ENCODE data around the gene AUTS2. TPM values are rescaled to one million over a fixed set of nuclear protein-coding genes. Genes with fewer than 3 reads are reported as not detected.

AUTS2 gene
- total RNA-seq, 2 donors from 2014 or later, result 8.6 TPM

GRCh38 chr7:70574970-70575799, 976.9 kb downstream of the AUTS2 start:
- no peaks in the 10 kb centered on the region for H3K9me3 ChIP-seq
- no peaks in the 10 kb centered on the region for H3K36me3 ChIP-seq
- no peak for DNase-seq (ENCODE audit: low spot score)
- H3K27ac ChIP-seq, result no peak overlapping the region
- TF ChIP-seq CTCF (IDR thresholded peaks at IDR 0.05), result no peak
- no peaks in the 10 kb centered on the region for H3K4me1 ChIP-seq
- no peak overlapping the region for H3K4me3 ChIP-seq
- no peaks in the 10 kb centered on the region for H3K27me3 ChIP-seq

GRCh38 chr7:70577078-70577477, 978.8 kb downstream of the AUTS2 start:
- no peaks in the 10 kb centered on the region for H3K4me1 ChIP-seq
- no peaks in the 10 kb centered on the region for H3K27me3 ChIP-seq
- DNase-seq (ENCODE audit: low spot score), result no peak
- H3K4me3 ChIP-seq, result no peak overlapping the region
- no peaks in the 10 kb centered on the region for H3K36me3 ChIP-seq
- TF ChIP-seq CTCF (IDR thresholded peaks at IDR 0.05), result no peak
- H3K27ac ChIP-seq, result no peak overlapping the region
- H3K9me3 ChIP-seq, result no peaks in the 10 kb centered on the region

- TF ChIP-seq CTCF (IDR thresholded peaks at IDR 0.05), result no peak
- no peak for DNase-seq (ENCODE audit: low spot score)
These were observed 979.9 kb downstream of the AUTS2 start for GRCh38 chr7:70578131-70578530.

GRCh38 chr7:70579397-70580097, 981.3 kb downstream of the AUTS2 start:
- H3K9me3 ChIP-seq, result no peaks in the 10 kb centered on the region
- no peak for TF ChIP-seq CTCF (IDR thresholded peaks at IDR 0.05)
- no peak overlapping the region for H3K4me3 ChIP-seq
- no peaks in the 10 kb centered on the region for H3K4me1 ChIP-seq
- no peak for DNase-seq (ENCODE audit: low spot score)
- no peak overlapping the region for H3K27ac ChIP-seq
- no peaks in the 10 kb centered on the region for H3K36me3 ChIP-seq
- H3K27me3 ChIP-seq, result no peaks in the 10 kb centered on the region

More at GRCh38 chr7:70578131-70578530, 979.9 kb downstream of the AUTS2 start:
- Histone ChIP-seq H3K27me3 (no peaks in the 10 kb centered on the region), H3K4me1 (no peaks in the 10 kb centered on the region), H3K9me3 (no peaks in the 10 kb centered on the region), H3K36me3 (no peaks in the 10 kb centered on the region), H3K4me3 (no peak overlapping the region), H3K27ac (no peak overlapping the region)

- Histone ChIP-seq H3K9me3 (no peaks in the 10 kb centered on the region), H3K4me3 (no peak overlapping the region), H3K4me1 (no peaks in the 10 kb centered on the region), H3K27me3 (no peaks in the 10 kb centered on the region), H3K27ac (no peak overlapping the region), H3K36me3 (no peaks in the 10 kb centered on the region)
- DNase-seq (ENCODE audit: low spot score), result no peak
- no peak for TF ChIP-seq CTCF (IDR thresholded peaks at IDR 0.05)
These were observed 981.9 kb downstream of the AUTS2 start for GRCh38 chr7:70580161-70580560.

Measured in right atrium auricular region (tissue), 2 donors.